Trophoblast cell (in vitro differentiated cells and primary cell): ENCODE results near the gene MEGF6.
A peak's percentile ranks its signal among the peaks of the same experiment; 100 is the strongest.

ENCODE experiments used
- DNase-seq, 2 donors: peaks; one replicate each; pipeline ENCODE4 v3.0.0-alpha.2; 2016
- H2AFZ ChIP-seq: 2 replicates; pipeline ENCODE4 v1.6.1; 2013; ENCODE audit warnings: low read length, moderate library complexity, mild to moderate bottlenecking; ENCODE audit not compliant: insufficient read depth, poor library complexity
- H2AK5ac ChIP-seq: 2 replicates; pipeline ENCODE4 v1.6.1; 2013; ENCODE audit warnings: mild to moderate bottlenecking, low read length
- H2BK120ac ChIP-seq: 2 replicates; pipeline ENCODE4 v1.6.1; 2013; ENCODE audit warnings: low read length, mild to moderate bottlenecking, moderate library complexity; ENCODE audit not compliant: insufficient read depth, poor library complexity
- H2BK12ac ChIP-seq: 2 replicates; pipeline ENCODE4 v1.6.1; 2013; ENCODE audit warnings: mild to moderate bottlenecking, low read length, moderate library complexity
- H2BK5ac ChIP-seq: 2 replicates; pipeline ENCODE4 v1.6.1; 2013; ENCODE audit warnings: low read length, low read depth, moderate library complexity, mild to moderate bottlenecking; ENCODE audit not compliant: poor library complexity
- H3K14ac ChIP-seq: 2 replicates; pipeline ENCODE4 v1.6.1; 2013; ENCODE audit warnings: mild to moderate bottlenecking, low read length
- H3K18ac ChIP-seq: 2 replicates; pipeline ENCODE4 v1.6.1; 2013; ENCODE audit warnings: mild to moderate bottlenecking, low read length
- H3K23ac ChIP-seq: 2 replicates; pipeline ENCODE4 v1.6.1; 2013; ENCODE audit warnings: low read length
- H3K27ac ChIP-seq: 2 replicates; pipeline ENCODE4 v1.5.1; 2013; ENCODE audit warnings: low read depth, mild to moderate bottlenecking, inconsistent platforms, low read length, moderate library complexity
- H3K27me3 ChIP-seq: 2 replicates; pipeline ENCODE4 v1.6.1; 2013; ENCODE audit warnings: inconsistent platforms, mild to moderate bottlenecking, low read length, moderate library complexity; ENCODE audit not compliant: insufficient read depth
- H3K36me3 ChIP-seq, 2 experiments: 1 replicate in 1 of 2; 2 replicates in 1 of 2; pipeline ENCODE4 v1.6.1; 2013; ENCODE audit warnings: low read length in 2 of 2, mild to moderate bottlenecking in 2 of 2, moderate library complexity in 1 of 2; ENCODE audit not compliant: insufficient read depth in 2 of 2, control insufficient read depth in 1 of 2
- H3K4ac ChIP-seq: 2 replicates; pipeline ENCODE4 v1.6.1; 2013; ENCODE audit warnings: low read depth, mild to moderate bottlenecking, low read length, moderate library complexity
- H3K4me1 ChIP-seq, 2 experiments: 1 replicate in 1 of 2; 2 replicates in 1 of 2; pipeline ENCODE4 v1.6.1; 2013; ENCODE audit warnings: low read length in 2 of 2, mild to moderate bottlenecking in 2 of 2, moderate library complexity in 1 of 2; ENCODE audit not compliant: insufficient read depth in 2 of 2, control insufficient read depth in 1 of 2
- H3K4me2 ChIP-seq: 2 replicates; pipeline ENCODE4 v1.6.1; 2013; ENCODE audit warnings: inconsistent platforms, mild to moderate bottlenecking, low read length, moderate library complexity
- H3K4me3 ChIP-seq: 2 replicates; pipeline ENCODE4 v1.5.1; 2013; ENCODE audit warnings: mild to moderate bottlenecking, low read depth, low read length, inconsistent platforms
- H3K79me1 ChIP-seq: one replicate; pipeline ENCODE4 v1.6.1; 2013; ENCODE audit warnings: low read length
- H3K79me2 ChIP-seq: 2 replicates; pipeline ENCODE4 v1.6.1; 2013; ENCODE audit warnings: low read length, mild to moderate bottlenecking; ENCODE audit not compliant: control insufficient read depth, insufficient read depth, poor library complexity
- H3K9ac ChIP-seq: 2 replicates; pipeline ENCODE4 v1.6.1; 2013; ENCODE audit warnings: mild to moderate bottlenecking, low read length
- H3K9me3 ChIP-seq: 2 replicates; pipeline ENCODE4 v1.6.1; 2013; ENCODE audit warnings: low read depth, mild to moderate bottlenecking, control low read depth, inconsistent platforms, low read length; ENCODE audit not compliant: insufficient read depth
- H4K12ac ChIP-seq: 2 replicates; pipeline ENCODE4 v1.6.1; 2013; ENCODE audit warnings: low read depth, mild to moderate bottlenecking, low read length, moderate library complexity
- H4K8ac ChIP-seq: 2 replicates; pipeline ENCODE4 v1.6.1; 2013; ENCODE audit warnings: low read depth, mild to moderate bottlenecking, low read length, moderate library complexity
- H4K91ac ChIP-seq: one replicate; pipeline ENCODE4 v1.6.1; 2013; ENCODE audit warnings: low read depth, mild to moderate bottlenecking, low read length, moderate library complexity
- WGBS: extraction: QIAGEN DNeasy Blood & Tissue Kit; methylation state at CpG from one replicate; pipeline ENCODE4 v1.1.7; 2013; ENCODE audit warnings: missing lambda C conversion rate; ENCODE audit not compliant: insufficient read length, insufficient coverage; ENCODE audit errors: extremely low coverage; 5-methylcytosine and 5-hydroxymethylcytosine counted together

Gene MEGF6

DNA sequence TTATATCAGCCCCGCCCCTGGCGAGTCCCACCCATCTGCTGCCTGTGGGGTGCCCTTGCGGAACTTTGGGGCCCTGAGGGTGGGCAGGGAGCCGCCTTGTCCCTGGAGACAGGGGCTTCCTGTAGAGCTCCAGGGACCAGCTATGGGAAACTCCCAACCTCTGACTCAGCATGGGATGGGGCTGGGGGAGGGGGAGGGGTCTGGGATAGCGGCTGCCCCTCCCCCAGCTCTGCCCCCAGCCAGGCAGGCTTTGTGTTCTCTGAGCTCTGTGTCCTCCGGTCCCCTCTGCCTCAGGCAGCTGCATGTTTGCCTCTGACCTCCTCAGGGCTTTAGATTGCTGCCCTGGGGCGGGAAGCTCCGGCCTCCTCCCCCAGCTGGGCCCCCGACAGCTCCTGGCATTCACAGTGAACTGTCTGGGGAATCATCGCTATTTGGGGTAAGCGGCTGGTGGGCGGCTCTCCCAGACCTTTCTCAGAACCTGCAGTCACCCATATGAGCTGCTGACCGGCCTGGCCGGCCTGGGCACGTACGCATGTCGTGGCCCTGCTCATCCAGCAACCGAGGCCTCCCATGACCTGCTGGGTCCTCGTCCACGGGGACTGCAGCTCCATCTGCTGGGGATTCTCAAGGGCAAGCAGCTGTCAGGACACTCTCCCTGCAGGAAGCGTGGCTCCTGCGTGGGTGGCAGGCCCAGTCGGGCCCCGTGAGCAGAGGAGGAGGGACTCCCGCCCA is 139.8 kb downstream of the MEGF6 start:
- peak overlapping the region; percentile 79 for H2BK120ac ChIP-seq
- H3K14ac ChIP-seq, result peak overlapping the region; percentile 88
- H3K4ac ChIP-seq, result peak overlapping the region; percentile 59
- H2BK12ac ChIP-seq, result peak overlapping the region; percentile 82
- no peak overlapping the region for H3K4me3 ChIP-seq
- WGBS, result no CpG with 5 or more reads among the region's 25 CpGs
- no peaks in the 10 kb centered on the region for H3K27me3 ChIP-seq
- no peak overlapping the region for H3K23ac ChIP-seq
- H3K4me2 ChIP-seq, result peak overlapping the region; percentile 41
- peak overlapping the region; percentile 18 for H2AFZ ChIP-seq
- DNase-seq, result peak; percentile 98 to 99
- peaks cover 4 to 10% of the 10 kb centered on the region in 2 experiments for H3K36me3 ChIP-seq
- H3K9ac ChIP-seq, result no peak overlapping the region
- peaks cover 6% of the 10 kb centered on the region for H3K79me1 ChIP-seq
- H4K91ac ChIP-seq, result peak overlapping the region; percentile 74
- H3K79me2 ChIP-seq, result peaks cover 4% of the 10 kb centered on the region
- peak overlapping the region; percentile 60 for H2BK5ac ChIP-seq
- H4K12ac ChIP-seq, result no peak overlapping the region
- H4K8ac ChIP-seq, result peak overlapping the region; percentile 78
- peaks cover 9 to 18% of the 10 kb centered on the region in 2 experiments for H3K4me1 ChIP-seq
- H3K9me3 ChIP-seq, result peaks cover 10% of the 10 kb centered on the region
- H2AK5ac ChIP-seq, result peak overlapping the region; percentile 46
- peak overlapping the region; percentile 82 for H3K18ac ChIP-seq
- H3K27ac ChIP-seq, result peak overlapping the region; percentile 59

DNA sequence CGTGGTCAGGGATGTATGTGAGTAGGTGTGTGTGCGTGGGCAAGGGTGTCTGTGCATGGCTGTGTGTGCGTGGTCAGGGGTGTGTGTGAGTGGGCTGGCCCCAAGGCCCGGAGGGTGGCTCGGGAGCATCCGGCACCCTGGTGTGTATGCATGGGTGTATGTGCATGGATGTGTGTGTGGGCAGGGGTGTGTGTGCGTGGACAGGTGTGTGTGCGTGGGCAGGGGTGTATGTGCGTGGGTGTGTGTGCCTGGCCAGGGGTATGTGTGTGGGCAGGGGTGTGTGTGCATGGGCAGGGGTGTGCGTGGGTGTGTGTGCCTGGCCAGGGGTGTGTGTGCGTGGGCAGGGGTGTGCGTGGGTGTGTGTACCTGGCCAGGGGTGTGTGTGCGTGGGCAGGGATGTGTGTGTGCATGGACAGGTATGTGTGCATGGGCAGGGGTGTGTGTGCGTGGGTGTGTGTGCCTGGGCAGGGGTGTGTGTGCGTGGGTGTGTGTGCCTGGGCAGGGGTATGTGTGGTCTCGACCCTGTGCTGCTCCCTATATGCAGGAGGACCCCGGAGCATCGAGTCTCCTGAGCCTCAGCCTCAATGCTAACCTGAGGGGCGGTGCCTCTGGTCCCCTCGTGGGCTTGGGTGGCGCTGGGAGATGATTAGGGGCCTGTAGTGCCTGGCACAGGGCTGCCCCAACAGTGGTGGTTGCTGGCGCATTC is 140.5 kb downstream of the MEGF6 start:
- H2AK5ac ChIP-seq, result peak overlapping the region; percentile 88
- no peak overlapping the region for H4K12ac ChIP-seq
- H3K27me3 ChIP-seq, result no peaks in the 10 kb centered on the region
- no CpG with 5 or more reads among the region's 22 CpGs for WGBS
- H4K8ac ChIP-seq, result peak overlapping the region; percentile 78
- peaks cover 10% of the 10 kb centered on the region for H3K9me3 ChIP-seq
- H2BK5ac ChIP-seq, result peak overlapping the region; percentile 39
- peak overlapping the region; percentile 11 for H2AFZ ChIP-seq
- H3K36me3 ChIP-seq, result peaks cover 4 to 10% of the 10 kb centered on the region in 2 experiments
- H3K27ac ChIP-seq, result peak overlapping the region; percentile 59
- peaks cover 9 to 18% of the 10 kb centered on the region in 2 experiments for H3K4me1 ChIP-seq
- H3K9ac ChIP-seq, result no peak overlapping the region
- peak overlapping the region; percentile 15 for H3K4me3 ChIP-seq
- peak overlapping the region; percentile 59 for H3K4ac ChIP-seq
- DNase-seq, result no peak
- H2BK12ac ChIP-seq, result peak overlapping the region; percentile 82
- peak overlapping the region; percentile 88 for H3K14ac ChIP-seq
- H3K79me2 ChIP-seq, result peaks cover 4% of the 10 kb centered on the region
- peak overlapping the region; percentile 62 for H4K91ac ChIP-seq
- no peak overlapping the region for H3K4me2 ChIP-seq
- peaks cover 6% of the 10 kb centered on the region for H3K79me1 ChIP-seq
- H3K18ac ChIP-seq, result peak overlapping the region; percentile 82
- H3K23ac ChIP-seq, result no peak overlapping the region
- peak overlapping the region; percentile 79 for H2BK120ac ChIP-seq

DNA sequence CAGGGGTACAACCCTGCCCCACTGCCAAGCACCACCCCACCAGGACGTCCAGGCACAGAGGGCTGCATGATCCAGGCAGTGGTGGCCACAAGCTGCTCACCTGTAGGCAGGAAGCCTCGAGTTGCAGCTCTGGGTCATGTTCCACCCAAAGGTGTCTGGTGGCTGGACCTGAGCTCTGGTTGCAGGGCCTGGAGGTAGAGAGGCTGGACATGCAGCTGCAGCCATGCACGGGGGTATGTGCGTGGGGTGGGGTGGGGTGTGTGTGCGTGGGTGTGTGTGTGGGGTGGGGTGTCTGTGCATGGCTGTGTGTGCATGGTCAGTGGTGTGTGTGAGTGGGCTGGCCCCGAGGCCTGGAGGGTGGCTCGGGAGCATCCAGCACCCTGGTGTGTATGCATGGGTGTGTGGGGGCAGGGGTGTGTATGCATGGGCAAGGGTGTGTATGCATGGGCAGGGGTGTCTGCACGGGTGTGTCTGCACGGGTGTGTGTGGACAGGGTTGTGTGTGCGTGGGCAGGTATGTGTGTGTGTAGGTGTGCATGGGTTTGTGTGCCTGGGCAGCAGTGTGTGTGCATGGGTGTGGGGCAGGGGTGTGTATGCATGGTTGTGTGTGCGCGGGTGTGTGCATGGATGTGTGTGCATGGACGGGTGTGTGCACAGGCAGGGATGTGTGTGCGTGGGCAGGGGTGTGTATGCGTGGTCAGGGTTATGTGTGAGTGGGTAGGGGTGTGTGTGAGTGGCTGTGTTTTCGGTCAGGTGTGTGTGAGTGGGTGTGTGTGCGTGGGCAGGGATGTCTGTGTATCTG is 141.3 kb downstream of the MEGF6 start:
- Histone ChIP-seq H2BK5ac (no peak overlapping the region), H4K91ac (no peak overlapping the region), H3K27ac (no peak overlapping the region), H2AK5ac (no peak overlapping the region), H2BK120ac (no peak overlapping the region), H3K79me1 (peaks cover 6% of the 10 kb centered on the region), H3K4me2 (no peak overlapping the region), H3K14ac (no peak overlapping the region), H3K4me1 (peaks cover 9 to 18% of the 10 kb centered on the region in 2 experiments), H4K12ac (no peak overlapping the region), H2BK12ac (no peak overlapping the region), H3K4me3 (peak overlapping the region; percentile 23), H4K8ac (no peak overlapping the region), H3K9ac (no peak overlapping the region), H3K36me3 (peaks cover 4 to 10% of the 10 kb centered on the region in 2 experiments), H3K27me3 (no peaks in the 10 kb centered on the region), H3K79me2 (peaks cover 4% of the 10 kb centered on the region), H3K9me3 (peaks cover 10% of the 10 kb centered on the region), H2AFZ (no peak overlapping the region), H3K18ac (no peak overlapping the region), H3K4ac (no peak overlapping the region), H3K23ac (no peak overlapping the region)
- WGBS, result no CpG with 5 or more reads among the region's 17 CpGs
- peak in 1 of 2 donors; percentile 27 for DNase-seq

DNA sequence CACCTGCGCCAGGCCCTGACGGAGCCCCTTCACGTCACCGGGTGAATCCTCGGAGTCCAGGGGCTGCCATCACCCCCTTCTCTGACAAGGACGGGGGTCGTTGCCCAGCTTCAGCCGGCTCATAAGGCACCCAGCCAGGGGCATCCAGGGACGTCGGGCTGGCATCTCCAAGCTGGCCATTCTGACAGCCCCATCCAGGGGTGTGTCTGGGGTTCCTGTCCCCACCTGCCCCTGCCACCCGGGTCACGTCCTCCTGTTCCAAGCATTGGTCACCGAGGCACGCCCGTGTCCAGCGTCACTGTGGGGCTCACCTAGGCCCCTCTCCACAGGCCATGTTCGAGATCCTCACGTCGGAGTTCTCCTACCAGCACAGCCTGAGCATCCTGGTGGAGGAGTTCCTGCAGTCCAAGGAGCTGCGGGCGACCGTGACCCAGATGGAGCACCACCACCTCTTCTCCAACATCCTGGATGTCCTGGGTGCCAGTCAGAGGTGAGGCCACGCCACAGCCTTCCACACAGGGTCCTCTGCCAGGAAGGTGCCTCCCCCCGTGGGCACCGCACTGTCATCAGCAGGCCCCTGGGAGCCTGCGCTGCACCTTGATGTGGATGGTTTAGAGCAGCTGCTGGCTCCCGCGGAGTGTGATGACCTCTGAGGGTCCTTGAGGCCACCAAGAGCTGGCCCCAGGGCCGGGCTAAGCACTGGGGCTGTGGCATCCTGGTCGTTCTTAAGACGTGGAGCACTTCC is 142.0 kb downstream of the MEGF6 start:
- Histone ChIP-seq H4K91ac (no peak overlapping the region), H3K9ac (no peak overlapping the region), H3K9me3 (peaks cover 10% of the 10 kb centered on the region), H3K27ac (no peak overlapping the region), H4K8ac (no peak overlapping the region), H3K4me2 (no peak overlapping the region), H2BK12ac (no peak overlapping the region), H3K27me3 (no peaks in the 10 kb centered on the region), H3K4me1 (peaks cover 9 to 18% of the 10 kb centered on the region in 2 experiments), H2AFZ (no peak overlapping the region), H3K18ac (no peak overlapping the region), H4K12ac (no peak overlapping the region), H3K4me3 (no peak overlapping the region), H3K14ac (no peak overlapping the region), H3K36me3 (peaks cover 4 to 10% of the 10 kb centered on the region in 2 experiments), H2AK5ac (peak overlapping the region; percentile 63), H3K4ac (no peak overlapping the region), H3K23ac (no peak overlapping the region), H2BK5ac (no peak overlapping the region), H3K79me1 (peaks cover 6% of the 10 kb centered on the region), H2BK120ac (no peak overlapping the region), H3K79me2 (peaks cover 4% of the 10 kb centered on the region)
- WGBS, result no CpG with 5 or more reads among the region's 31 CpGs
- peak; percentile 58 to 70 for DNase-seq
